Measurements from ENCODE around the gene MEIOSIN. TPM values are rescaled to one million over a fixed set of nuclear protein-coding genes. Genes with fewer than 3 reads are reported as not detected.

Gene MEIOSIN
- total and polyA plus RNA-seq, 9 of the 15 experiments (the other 6 are each of a cell fraction or from before 2014, with no cell fraction given) = 0.06 to 2.0 (median 0.76) TPM

- peak; percentile 91 for TF ChIP-seq ZNF584 (CRISPR knock-in tag; IDR thresholded peaks at IDR 0.05; ENCODE audit: low read depth)
- TF ChIP-seq CXXC5 (CRISPR knock-in tag; IDR thresholded peaks at IDR 0.05) = peak; percentile 30; the same call in 1 of the 2 replicates
- TF ChIP-seq SMARCA5 (IDR thresholded peaks at IDR 0.05) = peak; percentile 92
- TF ChIP-seq ZNF274 (IDR thresholded peaks at IDR 0.05; ENCODE audit: borderline replicate concordance, low read depth, low read length) = no peak
- no peak for TF ChIP-seq ZBTB12 (CRISPR knock-in tag; IDR thresholded peaks at IDR 0.05)
- TF ChIP-seq ZBTB34 (CRISPR knock-in tag; IDR thresholded peaks at IDR 0.05) = no peak
- TF ChIP-seq SMAD1 (IDR thresholded peaks at IDR 0.05; ENCODE audit: low read depth, low read length, partially characterized antibody) = peak; percentile 19
- peak; percentile 76; the same call in 1 of the 2 replicates for TF ChIP-seq MBD2 (IDR thresholded peaks at IDR 0.05; ENCODE audit: borderline replicate concordance, low read depth)
- TF ChIP-seq NR2C2 (CRISPR knock-in tag; IDR thresholded peaks at IDR 0.05) = no peak
- peak; percentile 95 for TF ChIP-seq NR2C2 (tag; IDR thresholded peaks at IDR 0.05)
- TF ChIP-seq PHF8 (IDR thresholded peaks at IDR 0.05; ENCODE audit: borderline replicate concordance, low read length) = peak; percentile 57; the same call in 1 of the 2 replicates
- no peak for TF ChIP-seq ILF3 (IDR thresholded peaks at IDR 0.05; ENCODE audit: borderline replicate concordance)
- TF ChIP-seq NCOR1 (IDR thresholded peaks at IDR 0.05) = 0 out of 2 replicates have a peak, but pooled peaks have one; percentile 32
- TF ChIP-seq ETV1 (tag; conservative IDR thresholded peaks at IDR 0.05; ENCODE audit: low read depth) = no peak; the same call in 1 of the 2 replicates
- TF ChIP-seq SAFB2 (IDR thresholded peaks at IDR 0.05; ENCODE audit: borderline replicate concordance, low read depth, low read length, severe bottlenecking) = no peak
- TF ChIP-seq ZBTB1 (CRISPR knock-in tag; IDR thresholded peaks at IDR 0.05; ENCODE audit: borderline replicate concordance, low read depth) = no peak
- TF ChIP-seq ZNF717 (CRISPR knock-in tag; IDR thresholded peaks at IDR 0.05) = no peak
- no peak for TF ChIP-seq NR4A1 (CRISPR knock-in tag; IDR thresholded peaks at IDR 0.05)
- TF ChIP-seq NR4A1 (tag; IDR thresholded peaks at IDR 0.05) = peak; percentile 56
- no peak for TF ChIP-seq ELK1 (CRISPR knock-in tag; IDR thresholded peaks at IDR 0.05)
Measured at GRCh38 chr19:45739498-45740439, 6.5 kb downstream of the MEIOSIN start (continued).
